KMS-11 (cell line): ENCODE measurements around the gene TUBG1.
A peak's percentile ranks its signal among the peaks of the same experiment; 100 is the strongest.

Experiments used
- H2AFZ ChIP-seq: fragments of 200-600 bp; sonication (generic); 2 replicates; pipeline ENCODE4 v1.6.1; 2016; ENCODE audit warnings: antibody characterized with exemption, mixed run types, low read depth
- H3K27ac ChIP-seq: fragments of 200-600 bp; sonication (generic); 2 replicates; pipeline ENCODE4 v1.6.1; 2016; ENCODE audit warnings: mild to moderate bottlenecking, mixed run types
- H3K27me3 ChIP-seq: fragments of 200-600 bp; sonication (generic); 2 replicates; pipeline ENCODE4 v1.6.1; 2017; ENCODE audit warnings: mild to moderate bottlenecking, low read depth, mixed run types, moderate library complexity; ENCODE audit not compliant: insufficient read depth
- H3K36me3 ChIP-seq: fragments of 200-600 bp; sonication (generic); 2 replicates; pipeline ENCODE4 v1.6.1; 2017; ENCODE audit warnings: mild to moderate bottlenecking, mixed run types; ENCODE audit not compliant: insufficient read depth
- H3K4me1 ChIP-seq: fragments of 200-600 bp; sonication (generic); 2 replicates; pipeline ENCODE4 v1.6.1; 2016; ENCODE audit warnings: mild to moderate bottlenecking, low read depth, mixed run types; ENCODE audit not compliant: poor library complexity, severe bottlenecking
- H3K4me2 ChIP-seq: fragments of 200-600 bp; sonication (generic); 2 replicates; pipeline ENCODE4 v1.7.0; 2016; ENCODE audit warnings: mild to moderate bottlenecking, mixed run types
- H3K4me3 ChIP-seq: fragments of 200-600 bp; sonication (generic); IDR thresholded peaks from 2 replicates; pipeline ENCODE4 v1.6.1; 2017; ENCODE audit warnings: low read depth, low read length, mixed read lengths; ENCODE audit not compliant: insufficient read depth
- H3K79me2 ChIP-seq: fragments of 200-600 bp; sonication (generic); 2 replicates; pipeline ENCODE4 v1.6.1; 2016; ENCODE audit warnings: low read depth, mixed run types; ENCODE audit not compliant: insufficient read depth
- H3K9ac ChIP-seq: fragments of 200-600 bp; sonication (generic); 2 replicates; pipeline ENCODE4 v1.6.1; 2016; ENCODE audit warnings: mild to moderate bottlenecking, mixed run types
- H4K20me1 ChIP-seq: fragments of 200-600 bp; sonication (generic); 2 replicates; pipeline ENCODE4 v1.6.1; 2016; ENCODE audit warnings: mild to moderate bottlenecking, mixed run types; ENCODE audit not compliant: insufficient read depth
- TF ChIP-seq, protein P1 (sequence below): fragments of 200-600 bp; sonication (generic); conservative IDR thresholded peaks from 2 replicates; pipeline ENCODE4 v1.6.1; 2017; ENCODE audit warnings: low read depth, mild to moderate bottlenecking, antibody characterized with exemption, low read length, moderate library complexity, mixed read lengths

The TUBG1 gene

DNA sequence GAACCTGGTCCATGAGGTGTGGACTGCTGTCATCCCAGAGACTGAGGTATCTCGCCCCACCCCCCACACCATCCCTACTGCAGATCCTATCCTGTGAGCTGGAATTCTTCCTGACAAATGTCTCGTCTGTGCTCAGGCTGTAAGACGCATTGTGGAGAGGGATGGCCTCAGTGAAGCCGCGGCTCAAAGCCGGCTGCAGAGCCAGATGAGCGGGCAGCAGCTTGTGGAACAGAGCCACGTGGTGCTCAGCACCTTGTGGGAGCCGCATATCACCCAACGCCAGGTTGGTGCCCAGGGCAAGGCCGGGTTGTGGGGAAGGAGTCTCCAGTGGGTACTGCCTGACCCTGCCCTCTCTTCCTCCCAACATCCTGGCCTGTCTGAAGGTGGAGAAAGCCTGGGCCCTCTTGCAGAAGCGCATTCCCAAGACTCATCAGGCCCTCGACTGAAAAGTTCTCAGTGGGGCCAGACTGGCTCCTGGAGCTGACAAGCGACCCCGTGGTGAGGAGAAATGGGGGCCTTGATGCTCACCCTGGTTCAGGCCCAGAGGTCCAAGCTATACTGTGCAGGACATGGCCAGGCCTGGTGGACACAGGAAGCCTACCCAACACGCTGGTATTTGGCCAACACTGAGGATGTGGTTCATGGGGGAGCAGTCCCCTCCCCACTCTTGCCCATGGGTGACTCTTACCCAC, 43.8 kb upstream of the TUBG1 start:
- Histone ChIP-seq H3K79me2 (peaks cover 44% of the 10 kb centered on the region), H3K27ac (no peak overlapping the region), H2AFZ (no peak overlapping the region), H3K4me3 (no peak overlapping the region), H3K4me1 (peaks cover 55% of the 10 kb centered on the region), H3K9ac (no peak overlapping the region), H3K36me3 (no peaks in the 10 kb centered on the region; the same call in 1 of the 2 replicates), H4K20me1 (no peaks in the 10 kb centered on the region), H3K27me3 (no peaks in the 10 kb centered on the region), H3K4me2 (no peak overlapping the region; the same call in 1 of the 2 replicates)
- TF ChIP-seq, protein P1, sequence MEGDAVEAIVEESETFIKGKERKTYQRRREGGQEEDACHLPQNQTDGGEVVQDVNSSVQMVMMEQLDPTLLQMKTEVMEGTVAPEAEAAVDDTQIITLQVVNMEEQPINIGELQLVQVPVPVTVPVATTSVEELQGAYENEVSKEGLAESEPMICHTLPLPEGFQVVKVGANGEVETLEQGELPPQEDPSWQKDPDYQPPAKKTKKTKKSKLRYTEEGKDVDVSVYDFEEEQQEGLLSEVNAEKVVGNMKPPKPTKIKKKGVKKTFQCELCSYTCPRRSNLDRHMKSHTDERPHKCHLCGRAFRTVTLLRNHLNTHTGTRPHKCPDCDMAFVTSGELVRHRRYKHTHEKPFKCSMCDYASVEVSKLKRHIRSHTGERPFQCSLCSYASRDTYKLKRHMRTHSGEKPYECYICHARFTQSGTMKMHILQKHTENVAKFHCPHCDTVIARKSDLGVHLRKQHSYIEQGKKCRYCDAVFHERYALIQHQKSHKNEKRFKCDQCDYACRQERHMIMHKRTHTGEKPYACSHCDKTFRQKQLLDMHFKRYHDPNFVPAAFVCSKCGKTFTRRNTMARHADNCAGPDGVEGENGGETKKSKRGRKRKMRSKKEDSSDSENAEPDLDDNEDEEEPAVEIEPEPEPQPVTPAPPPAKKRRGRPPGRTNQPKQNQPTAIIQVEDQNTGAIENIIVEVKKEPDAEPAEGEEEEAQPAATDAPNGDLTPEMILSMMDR, result no peak

DNA sequence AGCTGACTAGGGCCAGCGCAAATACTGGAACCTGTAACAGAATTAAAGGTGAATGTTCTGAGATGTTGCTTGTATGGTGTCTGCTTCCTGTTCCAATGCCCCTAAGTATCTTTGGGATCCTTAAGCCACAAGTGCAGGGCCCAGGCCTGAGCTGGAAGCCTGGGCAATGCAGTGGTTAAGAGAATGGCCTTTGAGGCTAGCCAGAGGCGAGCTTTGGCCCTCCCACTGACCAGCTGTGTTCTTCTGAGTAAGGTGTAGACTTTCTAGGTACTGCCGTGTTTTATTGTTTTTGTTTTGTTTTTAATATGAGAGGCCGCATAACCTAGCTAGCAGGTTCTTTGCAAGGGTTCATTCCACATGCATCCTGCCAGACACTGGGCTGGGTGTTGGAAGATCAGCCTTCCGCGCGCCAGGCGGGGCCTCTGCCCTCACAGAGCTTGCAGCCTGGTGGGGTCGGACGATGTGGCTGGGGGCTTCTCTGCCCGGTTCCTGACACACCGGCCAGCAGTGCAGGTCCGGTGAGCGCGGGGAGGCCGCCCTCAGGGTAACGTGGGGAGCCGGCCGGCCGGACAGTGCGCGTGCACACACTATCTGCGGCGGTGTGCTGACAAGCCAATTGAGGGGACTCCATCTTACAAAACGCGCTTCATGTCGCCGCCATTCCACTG, 43.1 kb upstream of the TUBG1 start:
- H3K4me1 ChIP-seq, result peaks cover 58% of the 10 kb centered on the region
- H3K79me2 ChIP-seq, result peaks cover 42% of the 10 kb centered on the region
- H3K36me3 ChIP-seq, result peaks cover 1% of the 10 kb centered on the region; the same call in 1 of the 2 replicates
- TF ChIP-seq, protein P1, result no peak
- H3K27ac ChIP-seq, result peak overlapping the region; percentile 27; the same call in 1 of the 2 replicates
- no peaks in the 10 kb centered on the region for H3K27me3 ChIP-seq
- H3K4me2 ChIP-seq, result peak overlapping the region; percentile 69
- no peak overlapping the region for H3K4me3 ChIP-seq
- H4K20me1 ChIP-seq, result no peaks in the 10 kb centered on the region
- H2AFZ ChIP-seq, result peak overlapping the region; percentile 35
- no peak overlapping the region for H3K9ac ChIP-seq

GRCh38 chr17:42566883-42567573, 42.5 kb upstream of the TUBG1 start, which contains the start of gene MLX:
Gene MLX (plus strand): TSS chr17:42567100. CDS start chr17:42567125, 25 bp downstream.
- Histone ChIP-seq H4K20me1 (no peaks in the 10 kb centered on the region), H3K27ac (peak within 1 kb of the TSS; percentile 27; the same call in 1 of the 2 replicates), H3K4me1 (peaks cover 62% of the 10 kb centered on the region), H3K79me2 (peaks cover 37% of the 10 kb centered on the region), H3K4me2 (peak within 1 kb of the TSS; percentile 69), H2AFZ (peak within 1 kb of the TSS; percentile 35), H3K4me3 (no peak within 1 kb of the TSS), H3K27me3 (no peaks in the 10 kb centered on the region), H3K36me3 (peaks cover 8% of the 10 kb centered on the region; the same call in 1 of the 2 replicates), H3K9ac (peak within 1 kb of the TSS; percentile 41; the same call in 1 of the 2 replicates)
- TF ChIP-seq, protein P1, result no peak

GRCh38 chr17:42568341-42569111, 41.0 kb upstream of the TUBG1 start:
- TF ChIP-seq, protein P1, result no peak
- Histone ChIP-seq H4K20me1 (no peaks in the 10 kb centered on the region), H2AFZ (no peak overlapping the region), H3K4me1 (peaks cover 62% of the 10 kb centered on the region), H3K9ac (no peak overlapping the region), H3K27me3 (no peaks in the 10 kb centered on the region), H3K79me2 (peaks cover 22% of the 10 kb centered on the region), H3K4me3 (no peak overlapping the region), H3K27ac (no peak overlapping the region), H3K4me2 (peak overlapping the region; percentile 69; the same call in 1 of the 2 replicates), H3K36me3 (peaks cover 11% of the 10 kb centered on the region; the same call in 1 of the 2 replicates)
